Measurements from ENCODE around the gene SYP.

SYP gene

DNA sequence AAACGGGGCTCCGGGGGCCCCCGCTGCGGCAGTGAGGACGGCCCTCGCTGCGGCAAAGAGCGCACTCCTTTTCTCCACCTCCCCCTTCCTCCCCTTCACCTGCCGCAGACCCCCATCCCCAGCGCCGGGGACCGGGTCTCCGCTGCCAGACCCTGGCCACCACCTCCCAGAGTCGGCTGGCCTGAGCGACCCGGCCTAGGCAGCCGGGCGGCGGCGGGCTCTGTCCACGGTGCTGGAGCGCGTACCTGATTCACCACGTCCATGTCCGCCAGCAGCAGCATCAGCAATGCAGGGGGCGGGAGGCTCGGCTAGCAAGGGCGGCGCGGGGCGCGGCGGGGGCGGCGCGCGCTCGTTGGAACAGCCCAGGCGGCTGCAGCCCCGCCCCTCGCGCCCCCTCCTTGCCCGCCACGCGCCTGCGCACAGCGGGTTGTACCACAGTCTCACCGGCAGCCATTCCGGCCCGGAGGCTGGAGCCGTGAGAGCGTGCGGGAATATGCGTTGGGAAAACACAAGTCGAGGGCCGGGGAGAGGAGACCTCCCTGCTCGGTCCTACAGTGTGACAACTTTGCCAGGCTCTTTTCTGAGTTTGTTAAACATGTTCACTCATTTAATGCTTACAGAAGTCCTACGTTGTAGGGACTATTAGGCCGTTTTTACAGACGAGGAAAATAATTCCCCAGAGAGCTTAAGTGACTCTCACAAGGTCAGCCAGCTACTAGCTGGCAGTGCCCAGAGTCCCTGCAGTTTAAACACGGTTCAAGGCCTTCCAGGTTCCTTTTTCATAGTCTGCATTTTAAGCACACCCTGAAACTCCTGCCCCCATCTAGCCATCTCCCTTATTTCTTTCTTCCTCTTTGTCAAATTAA is at the start of gene SYP:
SYP (minus strand) TSS at position 288 of the 866 bp plus-strand sequence; CDS start at position 281, 7 bp downstream.
- peak within 1 kb of the TSS; percentile 44 to 47 for H3K9ac ChIP-seq (ENCODE audit: low read depth in 1 of 2, low read length in 2 of 2)
- no peaks in the 10 kb centered on the region for H3K36me3 ChIP-seq (ENCODE audit: control insufficient read depth in 2 of 2, insufficient read depth in 2 of 2, low read length in 2 of 2)

DNA sequence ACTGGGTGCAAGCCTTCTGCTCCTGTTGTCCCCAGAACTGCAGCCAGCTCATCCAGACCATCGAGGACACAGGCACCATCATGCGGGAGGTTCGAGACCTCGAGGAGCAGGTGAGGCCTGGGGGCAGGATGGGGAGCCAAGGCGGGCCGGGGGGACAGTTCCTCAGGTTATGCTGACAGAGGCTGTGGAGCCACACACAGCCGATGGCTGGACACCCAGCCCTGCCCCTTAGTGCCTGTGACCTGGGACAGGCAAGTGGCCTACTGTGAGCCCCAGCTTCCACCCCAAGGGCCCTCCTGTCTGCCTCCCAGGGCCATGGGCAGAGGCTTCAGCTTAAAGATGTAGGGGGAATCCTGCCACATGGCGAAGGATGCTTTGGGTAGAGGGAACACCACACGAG is 49.6 kb upstream of the SYP start:
- Histone ChIP-seq H3K27me3 (ENCODE audit: control insufficient read depth in 2 of 2, insufficient read depth in 2 of 2, low read length in 2 of 2) (no peaks in the 10 kb centered on the region), H3K36me3 (ENCODE audit: control insufficient read depth in 2 of 2, insufficient read depth in 2 of 2, low read length in 2 of 2) (peaks cover 5 to 8% of the 10 kb centered on the region in 2 donors), H3K4me1 (ENCODE audit: control insufficient read depth in 2 of 2, insufficient read depth in 2 of 2, low read length in 2 of 2) (no peaks in the 10 kb centered on the region), H3K9ac (ENCODE audit: low read depth in 1 of 2, low read length in 2 of 2) (no peak overlapping the region), H3K9me3 (ENCODE audit: control insufficient read depth in 2 of 2, low read length in 2 of 2) (no peaks in the 10 kb centered on the region), H3K4me3 (ENCODE audit: low read length in 2 of 2) (no peak overlapping the region), H3K27ac (ENCODE audit: low read depth in 2 of 2, low read length in 2 of 2) (no peak overlapping the region)

More for the DNA sequence above, at the start of gene SYP:
- H3K4me1 ChIP-seq (ENCODE audit: control insufficient read depth in 2 of 2, insufficient read depth in 2 of 2, low read length in 2 of 2): peaks cover 0 to 3% of the 10 kb centered on the region in 2 donors
- no peaks in the 10 kb centered on the region for H3K9me3 ChIP-seq (ENCODE audit: control insufficient read depth in 2 of 2, low read length in 2 of 2)
- peaks cover 5% of the 10 kb centered on the region in 2 donors for H3K27me3 ChIP-seq (ENCODE audit: control insufficient read depth in 2 of 2, insufficient read depth in 2 of 2, low read length in 2 of 2)
- H3K27ac ChIP-seq (ENCODE audit: low read depth in 2 of 2, low read length in 2 of 2): peak within 1 kb of the TSS; percentile 22 to 52
- H3K4me3 ChIP-seq (ENCODE audit: low read length in 2 of 2): peak within 1 kb of the TSS; percentile 28 to 55

- H3K9me3 ChIP-seq (ENCODE audit: control insufficient read depth in 2 of 2, low read length in 2 of 2): no peaks in the 10 kb centered on the region
- H3K4me1 ChIP-seq (ENCODE audit: control insufficient read depth in 2 of 2, insufficient read depth in 2 of 2, low read length in 2 of 2): no peaks in the 10 kb centered on the region
- H3K27me3 ChIP-seq (ENCODE audit: control insufficient read depth in 2 of 2, insufficient read depth in 2 of 2, low read length in 2 of 2): no peaks in the 10 kb centered on the region
- no peak overlapping the region for H3K4me3 ChIP-seq (ENCODE audit: low read length in 2 of 2)
- H3K9ac ChIP-seq (ENCODE audit: low read depth in 1 of 2, low read length in 2 of 2): no peak overlapping the region
- peaks cover 5 to 8% of the 10 kb centered on the region in 2 donors for H3K36me3 ChIP-seq (ENCODE audit: control insufficient read depth in 2 of 2, insufficient read depth in 2 of 2, low read length in 2 of 2)
- no peak overlapping the region for H3K27ac ChIP-seq (ENCODE audit: low read depth in 2 of 2, low read length in 2 of 2)
Observed at GRCh38 chrX:49249071-49249470, 49.1 kb upstream of the SYP start.

- H3K36me3 ChIP-seq (ENCODE audit: control insufficient read depth in 2 of 2, insufficient read depth in 2 of 2, low read length in 2 of 2): peaks cover 5 to 11% of the 10 kb centered on the region in 2 donors
- no peaks in the 10 kb centered on the region for H3K9me3 ChIP-seq (ENCODE audit: control insufficient read depth in 2 of 2, low read length in 2 of 2)
- H3K4me3 ChIP-seq (ENCODE audit: low read length in 2 of 2): no peak overlapping the region
- no peak overlapping the region for H3K27ac ChIP-seq (ENCODE audit: low read depth in 2 of 2, low read length in 2 of 2)
- no peak overlapping the region for H3K9ac ChIP-seq (ENCODE audit: low read depth in 1 of 2, low read length in 2 of 2)
- H3K27me3 ChIP-seq (ENCODE audit: control insufficient read depth in 2 of 2, insufficient read depth in 2 of 2, low read length in 2 of 2): no peaks in the 10 kb centered on the region
- no peaks in the 10 kb centered on the region for H3K4me1 ChIP-seq (ENCODE audit: control insufficient read depth in 2 of 2, insufficient read depth in 2 of 2, low read length in 2 of 2)
Observed at GRCh38 chrX:49247916-49248811, 48.2 kb upstream of the SYP start.

DNA sequence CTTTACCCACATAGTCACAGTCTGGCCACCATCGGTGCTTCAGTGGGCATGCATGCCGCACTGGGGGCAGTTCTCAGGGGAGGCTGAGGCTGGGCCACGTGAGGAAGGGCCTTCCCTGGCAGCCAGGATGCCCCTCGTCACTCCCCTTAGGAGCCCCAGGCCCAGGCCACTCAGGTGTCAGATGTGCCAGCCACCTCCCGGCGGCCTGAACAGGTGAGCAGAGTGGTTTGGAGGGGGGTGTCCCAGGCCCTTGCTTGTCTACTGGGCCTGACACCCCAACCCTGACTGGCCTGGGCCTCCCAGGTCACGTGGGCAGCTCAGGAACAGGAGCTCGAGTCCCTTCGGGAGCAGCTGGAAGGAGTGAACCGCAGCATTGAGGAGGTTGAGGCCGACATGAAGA is 47.4 kb upstream of the SYP start:
- H3K36me3 ChIP-seq (ENCODE audit: control insufficient read depth in 2 of 2, insufficient read depth in 2 of 2, low read length in 2 of 2): peaks cover 9 to 16% of the 10 kb centered on the region in 2 donors
- no peaks in the 10 kb centered on the region for H3K9me3 ChIP-seq (ENCODE audit: control insufficient read depth in 2 of 2, low read length in 2 of 2)
- H3K4me3 ChIP-seq (ENCODE audit: low read length in 2 of 2): no peak overlapping the region
- no peaks in the 10 kb centered on the region for H3K27me3 ChIP-seq (ENCODE audit: control insufficient read depth in 2 of 2, insufficient read depth in 2 of 2, low read length in 2 of 2)
- H3K4me1 ChIP-seq (ENCODE audit: control insufficient read depth in 2 of 2, insufficient read depth in 2 of 2, low read length in 2 of 2): no peaks in the 10 kb centered on the region
- H3K27ac ChIP-seq (ENCODE audit: low read depth in 2 of 2, low read length in 2 of 2): no peak overlapping the region
- H3K9ac ChIP-seq (ENCODE audit: low read depth in 1 of 2, low read length in 2 of 2): no peak overlapping the region

GRCh38 chrX:49246541-49246940 is 46.5 kb upstream of the SYP start:
- Histone ChIP-seq H3K9ac (ENCODE audit: low read depth in 1 of 2, low read length in 2 of 2) (no peak overlapping the region), H3K9me3 (ENCODE audit: control insufficient read depth in 2 of 2, low read length in 2 of 2) (no peaks in the 10 kb centered on the region), H3K27me3 (ENCODE audit: control insufficient read depth in 2 of 2, insufficient read depth in 2 of 2, low read length in 2 of 2) (no peaks in the 10 kb centered on the region), H3K36me3 (ENCODE audit: control insufficient read depth in 2 of 2, insufficient read depth in 2 of 2, low read length in 2 of 2) (peaks cover 8 to 18% of the 10 kb centered on the region in 2 donors), H3K4me3 (ENCODE audit: low read length in 2 of 2) (no peak overlapping the region), H3K4me1 (ENCODE audit: control insufficient read depth in 2 of 2, insufficient read depth in 2 of 2, low read length in 2 of 2) (no peaks in the 10 kb centered on the region), H3K27ac (ENCODE audit: low read depth in 2 of 2, low read length in 2 of 2) (no peak overlapping the region)

- Histone ChIP-seq H3K9ac (ENCODE audit: low read depth in 1 of 2, low read length in 2 of 2) (no peak overlapping the region), H3K36me3 (ENCODE audit: control insufficient read depth in 2 of 2, insufficient read depth in 2 of 2, low read length in 2 of 2) (peaks cover 7 to 18% of the 10 kb centered on the region in 2 donors), H3K9me3 (ENCODE audit: control insufficient read depth in 2 of 2, low read length in 2 of 2) (no peaks in the 10 kb centered on the region), H3K27ac (ENCODE audit: low read depth in 2 of 2, low read length in 2 of 2) (no peak overlapping the region), H3K27me3 (ENCODE audit: control insufficient read depth in 2 of 2, insufficient read depth in 2 of 2, low read length in 2 of 2) (no peaks in the 10 kb centered on the region), H3K4me1 (ENCODE audit: control insufficient read depth in 2 of 2, insufficient read depth in 2 of 2, low read length in 2 of 2) (no peaks in the 10 kb centered on the region), H3K4me3 (ENCODE audit: low read length in 2 of 2) (no peak overlapping the region)
Observed at GRCh38 chrX:49244207-49244606, 44.2 kb upstream of the SYP start.

DNA sequence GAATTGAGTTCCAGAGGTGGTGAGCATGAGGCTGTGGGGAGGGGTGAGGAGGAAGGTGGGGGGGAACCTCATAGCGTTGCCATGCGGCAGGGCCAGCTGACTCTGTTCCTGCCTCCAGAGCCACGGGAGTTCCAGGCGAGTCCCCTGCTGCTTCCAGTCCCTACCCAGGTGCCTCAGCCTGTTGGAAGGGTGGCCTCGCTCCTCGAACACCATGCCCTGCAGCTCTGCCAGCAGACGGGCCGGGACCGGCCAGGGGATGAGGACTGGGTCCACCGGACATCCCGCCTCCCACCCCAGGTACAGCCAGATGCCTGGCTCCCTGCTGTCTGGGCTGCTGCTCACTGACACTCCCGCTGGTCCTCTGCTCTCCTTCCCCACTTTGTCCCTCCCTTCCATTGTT is 43.2 kb upstream of the SYP start:
- Histone ChIP-seq H3K9ac (ENCODE audit: low read depth in 1 of 2, low read length in 2 of 2) (no peak overlapping the region), H3K9me3 (ENCODE audit: control insufficient read depth in 2 of 2, low read length in 2 of 2) (no peaks in the 10 kb centered on the region), H3K27me3 (ENCODE audit: control insufficient read depth in 2 of 2, insufficient read depth in 2 of 2, low read length in 2 of 2) (no peaks in the 10 kb centered on the region), H3K4me3 (ENCODE audit: low read length in 2 of 2) (no peak overlapping the region), H3K27ac (ENCODE audit: low read depth in 2 of 2, low read length in 2 of 2) (no peak overlapping the region), H3K36me3 (ENCODE audit: control insufficient read depth in 2 of 2, insufficient read depth in 2 of 2, low read length in 2 of 2) (peaks cover 4 to 14% of the 10 kb centered on the region in 2 donors), H3K4me1 (ENCODE audit: control insufficient read depth in 2 of 2, insufficient read depth in 2 of 2, low read length in 2 of 2) (no peaks in the 10 kb centered on the region)

- Histone ChIP-seq H3K9me3 (ENCODE audit: control insufficient read depth in 2 of 2, low read length in 2 of 2) (no peaks in the 10 kb centered on the region), H3K36me3 (ENCODE audit: control insufficient read depth in 2 of 2, insufficient read depth in 2 of 2, low read length in 2 of 2) (peaks cover 4 to 14% of the 10 kb centered on the region in 2 donors), H3K27me3 (ENCODE audit: control insufficient read depth in 2 of 2, insufficient read depth in 2 of 2, low read length in 2 of 2) (no peaks in the 10 kb centered on the region), H3K4me3 (ENCODE audit: low read length in 2 of 2) (no peak overlapping the region), H3K9ac (ENCODE audit: low read depth in 1 of 2, low read length in 2 of 2) (no peak overlapping the region), H3K4me1 (ENCODE audit: control insufficient read depth in 2 of 2, insufficient read depth in 2 of 2, low read length in 2 of 2) (no peaks in the 10 kb centered on the region), H3K27ac (ENCODE audit: low read depth in 2 of 2, low read length in 2 of 2) (no peak overlapping the region)
Observed at GRCh38 chrX:49242545-49243066, 42.6 kb upstream of the SYP start.

GRCh38 chrX:49238735-49239134 is 38.7 kb upstream of the SYP start:
- no peak overlapping the region for H3K9ac ChIP-seq (ENCODE audit: low read depth in 1 of 2, low read length in 2 of 2)
- peaks cover 4 to 11% of the 10 kb centered on the region in 2 donors for H3K36me3 ChIP-seq (ENCODE audit: control insufficient read depth in 2 of 2, insufficient read depth in 2 of 2, low read length in 2 of 2)
- no peaks in the 10 kb centered on the region for H3K27me3 ChIP-seq (ENCODE audit: control insufficient read depth in 2 of 2, insufficient read depth in 2 of 2, low read length in 2 of 2)
- H3K27ac ChIP-seq (ENCODE audit: low read depth in 2 of 2, low read length in 2 of 2): no peak overlapping the region
- no peaks in the 10 kb centered on the region for H3K9me3 ChIP-seq (ENCODE audit: control insufficient read depth in 2 of 2, low read length in 2 of 2)
- no peak overlapping the region for H3K4me3 ChIP-seq (ENCODE audit: low read length in 2 of 2)
- peaks cover 0 to 3% of the 10 kb centered on the region in 2 donors for H3K4me1 ChIP-seq (ENCODE audit: control insufficient read depth in 2 of 2, insufficient read depth in 2 of 2, low read length in 2 of 2)

All from mucosa of rectum (tissue), 2 donors.